ENCODE results near the gene OR6K2. TPM values are rescaled to one million over a fixed set of nuclear protein-coding genes. Genes with fewer than 3 reads are reported as not detected.

OR6K2 gene
- total and polyA plus RNA-seq, 12 donors = not detected

GRCh38 chr1:158652721-158653334 is 47.6 kb downstream of the OR6K2 start:
- H3K4me1 ChIP-seq = peaks cover 0 to 26% (median 0%) of the 10 kb centered on the region in 9 donors
- TF ChIP-seq, protein P1, sequence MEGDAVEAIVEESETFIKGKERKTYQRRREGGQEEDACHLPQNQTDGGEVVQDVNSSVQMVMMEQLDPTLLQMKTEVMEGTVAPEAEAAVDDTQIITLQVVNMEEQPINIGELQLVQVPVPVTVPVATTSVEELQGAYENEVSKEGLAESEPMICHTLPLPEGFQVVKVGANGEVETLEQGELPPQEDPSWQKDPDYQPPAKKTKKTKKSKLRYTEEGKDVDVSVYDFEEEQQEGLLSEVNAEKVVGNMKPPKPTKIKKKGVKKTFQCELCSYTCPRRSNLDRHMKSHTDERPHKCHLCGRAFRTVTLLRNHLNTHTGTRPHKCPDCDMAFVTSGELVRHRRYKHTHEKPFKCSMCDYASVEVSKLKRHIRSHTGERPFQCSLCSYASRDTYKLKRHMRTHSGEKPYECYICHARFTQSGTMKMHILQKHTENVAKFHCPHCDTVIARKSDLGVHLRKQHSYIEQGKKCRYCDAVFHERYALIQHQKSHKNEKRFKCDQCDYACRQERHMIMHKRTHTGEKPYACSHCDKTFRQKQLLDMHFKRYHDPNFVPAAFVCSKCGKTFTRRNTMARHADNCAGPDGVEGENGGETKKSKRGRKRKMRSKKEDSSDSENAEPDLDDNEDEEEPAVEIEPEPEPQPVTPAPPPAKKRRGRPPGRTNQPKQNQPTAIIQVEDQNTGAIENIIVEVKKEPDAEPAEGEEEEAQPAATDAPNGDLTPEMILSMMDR (IDR thresholded peaks at IDR 0.05) = no peak
- intact Hi-C loops (cut with DNase I) = loop anchor here in 1 of 10 donors (10.0 kb wide), 1 partner anchor 1742 kb away; no protein-coding TSS in a partner anchor
- H3K4me3 ChIP-seq = no peak overlapping the region
- 92% methylated on average over 7 of the region's 7 CpGs for WGBS, 2 donors
- no peak for ATAC-seq
- DNase-seq = no peak
- no peaks in the 10 kb centered on the region for H3K9me3 ChIP-seq
- H3K27me3 ChIP-seq = peaks cover 0 to 4% (median 0%) of the 10 kb centered on the region in 7 donors
- H3K36me3 ChIP-seq = no peaks in the 10 kb centered on the region
- H3K27ac ChIP-seq = no peak overlapping the region

Other genes with a start within 250 kb of the OR6K2 start
- not detected for gene OR10K1, start 238.8 kb downstream of the OR6K2 start, total RNA-seq
- not detected for gene OR10K1, start 238.8 kb downstream of the OR6K2 start, polyA plus RNA-seq
- not detected for gene OR10R2, start 228.4 kb downstream of the OR6K2 start, total RNA-seq
- not detected for gene OR10R2, start 228.4 kb downstream of the OR6K2 start, polyA plus RNA-seq
- gene OR6Y1, start 146.2 kb downstream of the OR6K2 start, total RNA-seq = not detected
- not detected for gene OR6Y1, start 146.2 kb downstream of the OR6K2 start, polyA plus RNA-seq
- gene OR6P1, start 130.1 kb downstream of the OR6K2 start, total RNA-seq = not detected
- not detected for gene OR6P1, start 130.1 kb downstream of the OR6K2 start, polyA plus RNA-seq
- not detected for gene OR10X1, start 120.8 kb downstream of the OR6K2 start, total RNA-seq
- not detected for gene OR10X1, start 120.8 kb downstream of the OR6K2 start, polyA plus RNA-seq
- gene OR10Z1, start 95.4 kb downstream of the OR6K2 start, total RNA-seq = not detected
- not detected for gene OR10Z1, start 95.4 kb downstream of the OR6K2 start, polyA plus RNA-seq
- 1 to 10 TPM in 1 of 10 donors, under 1 TPM in 3, not detected in 6; 0.04 to 1.2 (median 0.24) TPM for gene SPTA1, start 13.9 kb downstream of the OR6K2 start, total RNA-seq
- gene SPTA1, start 13.9 kb downstream of the OR6K2 start, polyA plus RNA-seq = under 1 TPM in 1 of 2 donors, not detected in 1; 0.03 TPM
- gene OR6K3, start 20.1 kb upstream of the OR6K2 start, total RNA-seq = not detected
- not detected for gene OR6K3, start 20.1 kb upstream of the OR6K2 start, polyA plus RNA-seq
- gene OR6K6, start 54.1 kb upstream of the OR6K2 start, total RNA-seq = not detected
- gene OR6K6, start 54.1 kb upstream of the OR6K2 start, polyA plus RNA-seq = not detected
- gene OR6N1, start 71.5 kb upstream of the OR6K2 start, total RNA-seq = not detected
- gene OR6N1, start 71.5 kb upstream of the OR6K2 start, polyA plus RNA-seq = not detected
- gene OR6N2, start 80.6 kb upstream of the OR6K2 start, total RNA-seq = not detected
- not detected for gene OR6N2, start 80.6 kb upstream of the OR6K2 start, polyA plus RNA-seq
- 10 to 100 TPM in 1 of 10 donors, 1 to 10 TPM in 9; 1.9 to 18.9 (median 2.8) TPM for gene MNDA, start 130.7 kb upstream of the OR6K2 start, total RNA-seq
- 1 to 10 TPM; 1.0 to 1.2 TPM for gene MNDA, start 130.7 kb upstream of the OR6K2 start, polyA plus RNA-seq
- 1 to 10 TPM in 1 of 10 donors, under 1 TPM in 3, not detected in 6; 0.22 to 3.1 (median 0.56) TPM for gene PYHIN1, start 230.9 kb upstream of the OR6K2 start, total RNA-seq
- under 1 TPM in 1 of 2 donors, not detected in 1; 0.07 TPM for gene PYHIN1, start 230.9 kb upstream of the OR6K2 start, polyA plus RNA-seq

All from heart right ventricle (tissue), 16 donors.